T-helper 17 cell (primary cell): ENCODE results near the gene TENT4B. TPM values are rescaled to one million over a fixed set of nuclear protein-coding genes. Genes with fewer than 3 reads are reported as not detected.

Source experiments
- ATAC-seq: fragments of 150-1000 bp; cut with Tn5 transposase; 2 replicates; pipeline ENCODE4 v1.10.0; 2021; ENCODE audit warnings: mild to moderate bottlenecking, moderate library complexity
- DNase-seq, 3 donors: peaks; one replicate each; pipeline versions ENCODE4 v3.0.0 to v3.0.0-alpha.2; 2020 to 2021
- H3K9me3 ChIP-seq: one replicate; pipeline ENCODE4 v1.7.0; 2013; ENCODE audit warnings: low read length, mild to moderate bottlenecking; ENCODE audit not compliant: control insufficient read depth, poor library complexity, severe bottlenecking
- H3K27ac Mint-ChIP-seq: one replicate; pipeline ENCODE4 v1.8.0; 2022; ENCODE audit warnings: mild to moderate bottlenecking, moderate library complexity, mixed read lengths
- H3K27me3 Mint-ChIP-seq: one replicate; pipeline ENCODE4 v1.8.0; 2022; ENCODE audit warnings: mixed read lengths
- H3K36me3 Mint-ChIP-seq: one replicate; pipeline ENCODE4 v1.8.0; 2022; ENCODE audit warnings: low read depth, mixed read lengths
- H3K4me1 Mint-ChIP-seq: one replicate; pipeline ENCODE4 v1.8.0; 2022; ENCODE audit warnings: mild to moderate bottlenecking, mixed read lengths
- H3K4me3 Mint-ChIP-seq: one replicate; pipeline ENCODE4 v1.8.0; 2022; ENCODE audit warnings: mild to moderate bottlenecking, moderate library complexity, mixed read lengths
- total RNA-seq, 4 donors: library from RNA in 2 of 4; stranded (reverse) in 2 of 4; gene quantifications; one replicate each; pipeline ENCODE4 v1.2.3 and lab custom pipeline; 2022 to 2026

The TENT4B gene
- total RNA-seq, 2 donors from 2014 or later = 21.5 to 23.0 TPM

- peak overlapping the region; percentile 84 for H3K4me3 Mint-ChIP-seq
- H3K9me3 ChIP-seq = no peaks in the 10 kb centered on the region
- no peak for ATAC-seq
- peak overlapping the region; percentile 96 for H3K27ac Mint-ChIP-seq
- no peaks in the 10 kb centered on the region for H3K27me3 Mint-ChIP-seq
- H3K36me3 Mint-ChIP-seq = peaks cover 5% of the 10 kb centered on the region
- peaks cover 66% of the 10 kb centered on the region for H3K4me1 Mint-ChIP-seq
- no peak for DNase-seq
Observed at GRCh38 chr16:50280932-50281331, 127.8 kb downstream of the TENT4B start.

Other genes starting within 250 kb of the TENT4B start
- 10 to 100 TPM; 32.6 to 32.8 TPM for gene CNEP1R1, start 128.1 kb upstream of the TENT4B start, total RNA-seq
- gene HEATR3, start 87.3 kb upstream of the TENT4B start, total RNA-seq = 10 to 100 TPM; 10.9 to 12.0 TPM
- 100 to 1,000 TPM; 187 to 203 TPM for gene ADCY7, start 113.2 kb downstream of the TENT4B start, total RNA-seq
- gene BRD7, start 215.7 kb downstream of the TENT4B start, total RNA-seq = 10 to 100 TPM; 74.2 to 83.4 TPM